PC-3 (cell line): Measurements from ENCODE around the gene YIPF4.

Source experiments
- CTCF ChIP-seq: fragments of 300-600 bp; sonication (generic); conservative IDR thresholded peaks from 2 replicates; pipeline ENCODE4 v1.5.1; 2017; ENCODE audit warnings: antibody characterized with exemption, low read depth, mild to moderate bottlenecking, low read length
- EZH2phosphoT487 ChIP-seq: fragments of 300-600 bp; sonication (generic); IDR thresholded peaks from 2 replicates; pipeline ENCODE4 v1.6.1; 2018; ENCODE audit warnings: mild to moderate bottlenecking, antibody characterized with exemption, low read length, borderline replicate concordance

- TF ChIP-seq CTCF (no peak), EZH2phosphoT487 (no peak)
Measured at GRCh38 chr2:32264422-32265105, 13.1 kb upstream of the YIPF4 start, which contains the start of gene NLRC4.
